PFSK-1 (cell line): Measurements from ENCODE around the gene DYDC1.

Experiments used
- POLR2AphosphoS5 ChIP-seq: IDR thresholded peaks from 2 replicates; pipeline ENCODE4 v1.6.1; 2012; ENCODE audit warnings: low read depth, mild to moderate bottlenecking, control low read depth, low read length, moderate library complexity
- SIN3A ChIP-seq: IDR thresholded peaks from 2 replicates; pipeline ENCODE4 v1.6.1; 2012; ENCODE audit warnings: mild to moderate bottlenecking, low read length, moderate library complexity, borderline replicate concordance; ENCODE audit not compliant: insufficient read depth
- TAF1 ChIP-seq: IDR thresholded peaks from 2 replicates; pipeline ENCODE4 v1.6.1; 2012; ENCODE audit warnings: low read length, control low read depth, borderline replicate concordance; ENCODE audit not compliant: insufficient read depth
- TF ChIP-seq, protein P1 (sequence below), 2 experiments: IDR thresholded peaks; 2 replicates each; pipeline versions ENCODE4 v1.6.1 to v1.8.0; 2011 to 2012; ENCODE audit warnings: low read depth in 2 of 2, low read length in 2 of 2, control low read depth in 1 of 2, inconsistent platforms in 1 of 2, mild to moderate bottlenecking in 1 of 2, moderate library complexity in 1 of 2; ENCODE audit not compliant: insufficient read depth in 1 of 2

DNA sequence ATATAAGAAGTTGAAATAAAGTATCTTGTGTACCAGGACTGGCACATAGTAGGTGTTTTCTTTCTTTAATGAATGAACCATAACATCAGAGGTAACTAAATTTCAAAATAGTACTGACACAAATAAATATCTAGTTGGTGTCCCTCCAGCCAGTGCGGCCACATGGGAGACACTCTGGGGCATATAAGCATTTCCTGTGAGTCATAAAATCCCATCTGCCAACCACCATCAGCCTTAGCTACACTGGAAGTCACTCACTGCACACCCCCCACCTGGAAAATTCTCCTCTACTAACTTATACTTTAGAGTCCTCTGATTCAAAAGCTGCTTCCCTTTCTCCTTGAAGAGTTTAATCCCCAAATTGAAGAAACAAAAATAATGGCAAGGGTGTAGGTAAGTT lies 32.5 kb downstream of the DYDC1 start:
- TF ChIP-seq TAF1 (no peak), POLR2AphosphoS5 (no peak), SIN3A (no peak)
- TF ChIP-seq, protein P1, sequence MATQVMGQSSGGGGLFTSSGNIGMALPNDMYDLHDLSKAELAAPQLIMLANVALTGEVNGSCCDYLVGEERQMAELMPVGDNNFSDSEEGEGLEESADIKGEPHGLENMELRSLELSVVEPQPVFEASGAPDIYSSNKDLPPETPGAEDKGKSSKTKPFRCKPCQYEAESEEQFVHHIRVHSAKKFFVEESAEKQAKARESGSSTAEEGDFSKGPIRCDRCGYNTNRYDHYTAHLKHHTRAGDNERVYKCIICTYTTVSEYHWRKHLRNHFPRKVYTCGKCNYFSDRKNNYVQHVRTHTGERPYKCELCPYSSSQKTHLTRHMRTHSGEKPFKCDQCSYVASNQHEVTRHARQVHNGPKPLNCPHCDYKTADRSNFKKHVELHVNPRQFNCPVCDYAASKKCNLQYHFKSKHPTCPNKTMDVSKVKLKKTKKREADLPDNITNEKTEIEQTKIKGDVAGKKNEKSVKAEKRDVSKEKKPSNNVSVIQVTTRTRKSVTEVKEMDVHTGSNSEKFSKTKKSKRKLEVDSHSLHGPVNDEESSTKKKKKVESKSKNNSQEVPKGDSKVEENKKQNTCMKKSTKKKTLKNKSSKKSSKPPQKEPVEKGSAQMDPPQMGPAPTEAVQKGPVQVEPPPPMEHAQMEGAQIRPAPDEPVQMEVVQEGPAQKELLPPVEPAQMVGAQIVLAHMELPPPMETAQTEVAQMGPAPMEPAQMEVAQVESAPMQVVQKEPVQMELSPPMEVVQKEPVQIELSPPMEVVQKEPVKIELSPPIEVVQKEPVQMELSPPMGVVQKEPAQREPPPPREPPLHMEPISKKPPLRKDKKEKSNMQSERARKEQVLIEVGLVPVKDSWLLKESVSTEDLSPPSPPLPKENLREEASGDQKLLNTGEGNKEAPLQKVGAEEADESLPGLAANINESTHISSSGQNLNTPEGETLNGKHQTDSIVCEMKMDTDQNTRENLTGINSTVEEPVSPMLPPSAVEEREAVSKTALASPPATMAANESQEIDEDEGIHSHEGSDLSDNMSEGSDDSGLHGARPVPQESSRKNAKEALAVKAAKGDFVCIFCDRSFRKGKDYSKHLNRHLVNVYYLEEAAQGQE (IDR thresholded peaks at IDR 0.05; ENCODE audit: insufficient read depth in 1 of 2, low read depth in 2 of 2, low read length in 2 of 2), result no peak
